HG03280 (cell line): ENCODE measurements around the gene NKD1.

ENCODE experiments used
- ATAC-seq: cut with Tn5 transposase; IDR thresholded peaks from one replicate; pipeline ENCODE4 v1.9.1; 2021; ENCODE audit warnings: mild to moderate bottlenecking, moderate library complexity; ENCODE audit not compliant: unreplicated experiment

NKD1 gene

GRCh38 chr16:50683689-50684374, 135.6 kb downstream of the NKD1 start:
- peak; percentile 48 for ATAC-seq

- no peak for ATAC-seq
Observed at GRCh38 chr16:50684823-50685461, 136.7 kb downstream of the NKD1 start.

- no peak for ATAC-seq
Observed at GRCh38 chr16:50685462-50686063, 137.4 kb downstream of the NKD1 start.

GRCh38 chr16:50688083-50688482, 139.9 kb downstream of the NKD1 start:
- ATAC-seq = no peak

GRCh38 chr16:50688867-50689266, 140.7 kb downstream of the NKD1 start:
- ATAC-seq = no peak

- ATAC-seq = no peak
Observed at GRCh38 chr16:50690177-50690576, 142.0 kb downstream of the NKD1 start.

GRCh38 chr16:50692644-50692998, 144.4 kb downstream of the NKD1 start:
- no peak for ATAC-seq

GRCh38 chr16:50692999-50693781, 145.0 kb downstream of the NKD1 start, which contains the start of gene NOD2:
NOD2 (plus strand) TSS chr16:50693606; CDS start chr16:50699496, 5,890 bp downstream.
- ATAC-seq = no peak

GRCh38 chr16:50694206-50694605, 146.0 kb downstream of the NKD1 start:
- ATAC-seq = no peak

GRCh38 chr16:50695017-50696000, 147.1 kb downstream of the NKD1 start:
- ATAC-seq = no peak

GRCh38 chr16:50696126-50696525, 147.9 kb downstream of the NKD1 start:
- ATAC-seq = no peak

- ATAC-seq = peak; percentile 53
Observed at GRCh38 chr16:50696575-50697420, 148.6 kb downstream of the NKD1 start.

- no peak for ATAC-seq
Observed at GRCh38 chr16:50697421-50697715, 149.2 kb downstream of the NKD1 start.

- ATAC-seq = peak; percentile 46
Observed at GRCh38 chr16:50697881-50698767, 149.9 kb downstream of the NKD1 start.
